Measurements from ENCODE around the gene TBX1.

TBX1 gene

DNA sequence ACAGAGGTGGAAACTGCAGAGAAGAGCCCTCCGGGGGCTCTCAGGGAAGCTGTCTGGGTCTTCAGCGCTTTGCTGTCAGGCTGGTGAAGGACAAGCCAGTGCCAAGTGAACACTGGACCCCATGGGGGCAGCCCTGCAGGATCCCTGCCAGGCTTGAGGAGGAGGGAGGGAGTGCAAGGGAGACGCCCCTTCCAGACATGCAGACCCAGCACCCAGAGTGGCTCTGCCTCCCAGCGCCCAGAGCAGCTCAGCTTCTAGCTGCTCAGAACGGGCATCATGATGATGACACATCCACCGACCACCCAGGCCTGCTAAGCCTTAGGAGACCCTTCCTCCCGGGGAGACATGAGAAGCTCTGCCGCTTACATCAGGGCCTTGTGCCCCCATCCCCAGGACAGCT lies 39.7 kb downstream of the TBX1 start:
- no peaks in the 10 kb centered on the region for H3K9me3 Mint-ChIP-seq
- no peak for ATAC-seq
- DNase-seq (ENCODE audit: low spot score in 2 of 2): no peak
- H3K27ac Mint-ChIP-seq: no peak overlapping the region
- no peak overlapping the region for H3K4me3 Mint-ChIP-seq
- no peaks in the 10 kb centered on the region for H3K4me1 Mint-ChIP-seq
- peaks cover 16% of the 10 kb centered on the region for H3K36me3 Mint-ChIP-seq

DNA sequence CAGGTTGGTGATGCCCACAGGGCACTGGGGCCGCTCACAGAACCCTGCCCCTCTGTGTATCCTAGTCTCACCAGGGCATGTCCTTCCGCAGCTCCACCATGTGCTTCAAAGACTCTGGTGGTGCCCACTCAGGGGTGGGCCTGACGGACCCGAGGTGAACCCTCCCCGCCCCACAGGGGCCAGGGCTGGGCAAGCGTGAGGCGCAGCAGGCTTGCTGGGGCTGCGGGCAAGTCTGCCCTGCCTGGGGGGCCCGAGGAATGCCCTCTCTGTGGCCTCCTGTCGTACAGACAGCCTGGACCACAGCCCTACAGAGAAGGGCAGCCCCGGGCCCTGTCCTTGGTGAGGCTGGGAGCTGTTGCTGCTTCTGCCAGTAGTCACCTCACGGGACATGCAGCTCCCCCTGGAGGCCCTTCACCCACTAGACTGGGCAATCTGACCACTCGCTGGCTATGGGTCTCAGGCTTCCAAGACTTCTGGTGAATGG lies 40.2 kb downstream of the TBX1 start:
- H3K9me3 Mint-ChIP-seq: no peaks in the 10 kb centered on the region
- peaks cover 16% of the 10 kb centered on the region for H3K36me3 Mint-ChIP-seq
- DNase-seq (ENCODE audit: low spot score in 2 of 2) (no peak), ATAC-seq (peak; percentile 19)
- no peak overlapping the region for H3K4me3 Mint-ChIP-seq
- no peaks in the 10 kb centered on the region for H3K4me1 Mint-ChIP-seq
- no peak overlapping the region for H3K27ac Mint-ChIP-seq

DNA sequence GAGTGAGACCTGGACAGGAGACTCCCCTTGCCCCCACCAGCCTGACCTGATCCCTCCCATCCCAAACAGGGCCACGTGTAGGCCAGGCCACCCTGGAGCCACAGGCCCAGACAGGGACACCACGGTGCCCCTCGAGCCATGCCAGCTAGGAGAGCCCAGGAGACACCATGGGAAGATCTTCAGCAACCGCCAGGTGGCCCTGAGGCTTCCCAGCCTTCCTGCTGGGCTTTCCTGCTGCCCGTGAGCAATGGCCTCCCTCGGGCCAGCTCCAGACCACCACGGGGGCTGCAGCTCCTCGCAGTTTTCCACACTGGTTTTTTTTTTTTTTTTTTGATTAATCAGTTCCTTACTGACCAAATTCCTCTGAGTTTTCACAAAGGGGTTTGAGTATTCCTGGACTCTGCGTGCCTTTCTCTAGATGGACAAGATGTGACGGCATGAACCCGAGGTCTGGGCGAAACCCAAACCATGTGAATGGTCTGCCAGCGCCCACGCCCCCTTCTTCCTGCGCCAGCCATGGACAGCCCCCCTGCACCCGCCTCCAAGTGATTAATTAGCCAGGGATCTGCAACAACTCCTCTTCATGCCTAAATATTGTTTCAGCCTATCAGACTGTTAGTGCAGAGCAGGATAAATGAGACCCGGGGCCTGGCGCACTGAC lies 40.9 kb downstream of the TBX1 start:
- H3K36me3 Mint-ChIP-seq: peaks cover 16% of the 10 kb centered on the region
- DNase-seq (ENCODE audit: low spot score in 2 of 2) (no peak), ATAC-seq (no peak)
- H3K4me1 Mint-ChIP-seq: no peaks in the 10 kb centered on the region
- no peak overlapping the region for H3K27ac Mint-ChIP-seq
- H3K9me3 Mint-ChIP-seq: no peaks in the 10 kb centered on the region
- no peak overlapping the region for H3K4me3 Mint-ChIP-seq

DNA sequence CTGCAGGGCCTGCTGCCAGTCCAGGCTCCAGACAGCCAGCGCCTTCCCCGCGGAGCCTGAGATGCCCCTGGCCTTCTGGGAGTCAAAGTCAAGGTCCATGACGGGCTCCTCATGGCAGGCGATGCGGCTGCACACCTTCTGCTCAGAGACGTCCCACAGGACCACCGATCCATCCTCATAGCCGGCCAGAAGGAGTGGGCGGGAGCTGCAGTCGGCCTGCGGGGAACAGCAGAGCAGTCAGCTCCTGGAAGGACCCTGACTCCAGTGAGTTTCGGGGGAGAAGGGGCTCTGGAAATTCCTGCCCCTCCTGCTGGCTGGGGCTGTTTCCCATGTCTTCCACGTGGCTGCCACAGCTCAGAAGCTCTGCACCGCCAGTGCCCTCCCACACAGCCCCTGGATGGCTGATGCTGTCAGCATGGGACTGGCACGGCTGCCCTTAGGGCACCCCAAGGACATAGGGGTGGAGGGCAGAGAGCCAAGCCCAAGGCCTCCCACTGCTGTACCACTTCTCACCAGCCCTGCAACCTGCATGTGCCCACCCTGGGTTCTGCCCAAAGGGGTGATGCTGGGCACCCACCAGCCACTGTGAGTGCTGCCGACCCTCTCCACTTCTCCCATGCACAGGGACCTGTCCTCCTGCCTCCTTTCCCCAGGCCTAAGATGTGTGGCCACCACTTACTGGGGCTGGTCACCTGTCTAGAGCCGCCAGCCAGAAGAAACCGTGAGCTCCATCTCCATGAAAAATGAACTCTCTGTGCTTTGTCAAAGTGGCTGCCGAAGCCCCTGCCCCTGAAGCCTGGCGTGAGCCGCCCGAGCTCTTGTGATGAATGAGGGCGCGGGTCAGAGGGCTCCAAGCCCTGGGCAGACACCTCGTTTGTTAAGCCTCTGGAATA lies 41.7 kb downstream of the TBX1 start:
- Mint-ChIP-seq H3K4me1 (no peaks in the 10 kb centered on the region), H3K4me3 (no peak overlapping the region), H3K27ac (no peak overlapping the region), H3K9me3 (no peaks in the 10 kb centered on the region), H3K36me3 (peaks cover 16% of the 10 kb centered on the region)
- ATAC-seq: no peak
- DNase-seq (ENCODE audit: low spot score in 2 of 2): no peak

DNA sequence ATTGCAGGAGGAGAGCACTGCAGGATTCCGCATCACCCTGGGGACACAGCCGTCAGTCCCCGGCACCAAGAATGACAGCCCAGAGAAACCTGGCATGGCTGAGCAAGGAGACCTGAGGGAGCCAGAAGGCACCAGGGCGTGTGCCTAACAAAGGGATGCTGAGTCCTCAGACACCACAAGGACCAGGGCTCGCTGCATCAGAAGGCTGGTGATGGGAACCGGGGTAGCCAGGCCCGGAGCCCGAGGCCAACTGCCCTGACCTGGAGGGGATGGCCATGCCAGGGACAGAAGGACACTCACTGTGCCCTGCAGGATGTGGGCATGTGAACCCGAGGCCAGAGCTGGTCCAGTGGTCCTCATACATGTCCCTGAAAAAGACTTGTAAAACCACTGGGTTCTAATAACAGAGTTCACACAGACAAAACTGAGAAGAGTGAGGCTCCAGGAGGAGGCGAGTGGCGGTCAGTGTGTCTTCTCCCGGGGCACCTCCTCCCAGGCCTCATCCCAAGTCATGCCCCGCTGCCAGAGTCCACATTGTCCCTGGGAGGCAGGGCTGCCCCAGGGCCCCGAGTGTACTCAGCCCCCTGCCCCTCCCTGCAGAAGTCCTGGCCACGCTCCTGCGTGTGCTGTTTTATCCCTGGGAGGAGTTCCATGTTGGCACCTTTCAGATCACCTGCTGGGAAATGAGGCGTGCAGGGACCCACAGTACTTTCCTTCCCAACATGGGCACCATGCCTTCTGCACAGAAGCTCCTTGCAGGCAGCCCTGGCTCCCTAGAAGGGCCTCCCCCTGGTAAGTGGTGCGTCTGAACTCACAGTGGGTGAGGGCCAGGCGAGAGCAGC lies 42.5 kb downstream of the TBX1 start:
- H3K27ac Mint-ChIP-seq: no peak overlapping the region
- no peaks in the 10 kb centered on the region for H3K4me1 Mint-ChIP-seq

DNA sequence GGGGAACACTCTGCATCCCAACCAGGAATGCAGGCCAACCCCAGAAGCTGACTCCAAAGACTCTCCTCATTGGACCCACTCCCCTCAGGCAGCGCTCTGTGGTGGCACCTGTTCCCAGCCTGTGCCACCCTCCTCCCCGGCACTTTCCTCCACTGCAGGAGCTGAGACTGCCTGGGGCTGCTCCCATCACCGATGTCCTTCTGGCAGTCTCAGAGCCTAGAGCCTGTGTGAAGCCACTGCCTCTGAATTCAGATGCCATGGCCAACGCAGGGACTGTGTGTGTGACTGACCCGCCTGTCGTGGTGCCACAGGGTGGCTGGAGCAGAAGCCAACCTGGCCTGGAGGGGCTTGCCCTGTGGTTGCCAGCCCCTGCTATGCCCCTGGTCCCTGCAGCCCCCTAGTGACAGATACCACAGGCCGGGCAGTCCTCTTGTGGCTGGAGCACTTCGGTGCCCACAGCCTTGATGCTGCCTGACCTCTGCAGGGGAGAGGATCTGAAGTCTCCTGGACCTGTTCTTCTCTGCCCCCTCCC lies 43.2 kb downstream of the TBX1 start:
- Mint-ChIP-seq H3K4me3 (no peak overlapping the region), H3K27ac (no peak overlapping the region), H3K9me3 (no peaks in the 10 kb centered on the region), H3K36me3 (peaks cover 10% of the 10 kb centered on the region), H3K4me1 (no peaks in the 10 kb centered on the region)
- DNase-seq (ENCODE audit: low spot score in 2 of 2): no peak
- no peak for ATAC-seq

More for the DNA sequence above, 42.5 kb downstream of the TBX1 start:
- Mint-ChIP-seq H3K4me3 (no peak overlapping the region), H3K9me3 (no peaks in the 10 kb centered on the region), H3K36me3 (peaks cover 10% of the 10 kb centered on the region)
- no peak for DNase-seq (ENCODE audit: low spot score in 2 of 2)
- no peak for ATAC-seq

DNA sequence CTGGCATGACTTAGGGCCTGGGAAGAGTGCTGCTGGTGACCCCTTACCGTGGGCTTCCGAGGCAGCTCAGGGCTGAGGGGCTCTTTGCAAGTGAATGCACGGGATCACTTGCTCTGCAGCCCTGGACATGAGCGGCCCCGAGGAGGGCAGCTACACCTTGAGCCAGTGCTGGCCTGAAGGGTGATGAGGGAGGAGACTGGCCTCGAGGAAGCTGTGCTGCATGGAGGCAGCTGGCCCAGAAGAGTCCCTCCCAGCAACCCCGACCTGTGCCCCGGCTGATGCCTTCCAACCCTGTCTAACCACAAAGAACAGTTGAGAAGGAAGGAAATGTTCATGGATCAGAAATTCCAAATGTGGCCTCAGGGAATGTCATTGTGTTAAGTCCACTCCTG lies 45.2 kb downstream of the TBX1 start:
- Mint-ChIP-seq H3K4me3 (no peak overlapping the region), H3K4me1 (peaks cover 4% of the 10 kb centered on the region), H3K27ac (no peak overlapping the region), H3K36me3 (peaks cover 10% of the 10 kb centered on the region), H3K9me3 (no peaks in the 10 kb centered on the region)
- DNase-seq (ENCODE audit: low spot score in 2 of 2) (no peak), ATAC-seq (no peak)

DNA sequence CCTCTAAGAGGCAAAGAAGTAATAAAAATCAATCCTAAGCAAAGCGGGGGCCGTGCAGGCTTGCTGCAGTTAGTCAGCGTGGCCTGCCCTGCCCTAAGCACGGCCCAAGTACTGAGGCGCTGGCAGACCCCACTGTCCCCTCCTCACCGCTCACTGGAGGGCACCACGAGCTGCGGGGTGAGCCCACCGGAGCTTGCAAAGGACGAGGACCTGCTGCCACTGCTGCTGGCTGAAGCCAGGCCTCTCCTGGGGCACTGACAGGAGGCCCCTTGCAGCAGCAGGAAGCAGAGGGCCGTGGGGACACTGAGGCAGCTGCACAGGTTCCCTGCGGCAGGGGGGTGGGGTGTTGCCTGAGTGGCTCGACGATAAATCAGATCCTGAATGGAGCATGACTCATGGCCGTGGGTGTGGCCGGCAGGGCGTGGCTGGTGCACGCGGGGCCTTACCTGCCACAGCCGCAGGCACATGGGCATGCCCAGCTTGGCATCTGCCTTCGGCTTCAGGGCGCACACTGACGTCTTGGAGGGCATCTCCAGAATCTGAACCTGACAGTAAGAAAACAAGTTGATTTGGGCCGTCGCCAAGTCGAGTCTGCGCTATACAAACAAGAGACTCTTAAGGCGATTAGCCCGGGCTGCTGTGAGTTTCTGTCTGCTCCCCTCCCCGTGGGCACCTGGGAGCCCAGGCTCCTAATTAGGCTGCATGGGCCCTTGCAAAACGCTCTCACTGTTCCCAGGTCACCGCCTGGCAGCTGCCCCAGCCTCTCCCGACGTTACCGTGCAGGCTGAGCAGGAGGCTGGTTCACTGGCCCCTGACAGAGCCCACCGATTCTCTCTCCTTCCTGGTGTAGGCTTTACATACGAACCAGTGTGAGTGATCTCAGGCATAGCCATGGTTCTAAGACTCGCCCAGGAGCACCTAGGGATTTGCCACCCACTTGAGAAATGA lies 45.9 kb downstream of the TBX1 start:
- Mint-ChIP-seq H3K4me3 (no peak overlapping the region), H3K9me3 (no peaks in the 10 kb centered on the region), H3K4me1 (peaks cover 9% of the 10 kb centered on the region), H3K27ac (no peak overlapping the region), H3K36me3 (peaks cover 10% of the 10 kb centered on the region)
- DNase-seq (ENCODE audit: low spot score in 2 of 2) (no peak), ATAC-seq (no peak)

DNA sequence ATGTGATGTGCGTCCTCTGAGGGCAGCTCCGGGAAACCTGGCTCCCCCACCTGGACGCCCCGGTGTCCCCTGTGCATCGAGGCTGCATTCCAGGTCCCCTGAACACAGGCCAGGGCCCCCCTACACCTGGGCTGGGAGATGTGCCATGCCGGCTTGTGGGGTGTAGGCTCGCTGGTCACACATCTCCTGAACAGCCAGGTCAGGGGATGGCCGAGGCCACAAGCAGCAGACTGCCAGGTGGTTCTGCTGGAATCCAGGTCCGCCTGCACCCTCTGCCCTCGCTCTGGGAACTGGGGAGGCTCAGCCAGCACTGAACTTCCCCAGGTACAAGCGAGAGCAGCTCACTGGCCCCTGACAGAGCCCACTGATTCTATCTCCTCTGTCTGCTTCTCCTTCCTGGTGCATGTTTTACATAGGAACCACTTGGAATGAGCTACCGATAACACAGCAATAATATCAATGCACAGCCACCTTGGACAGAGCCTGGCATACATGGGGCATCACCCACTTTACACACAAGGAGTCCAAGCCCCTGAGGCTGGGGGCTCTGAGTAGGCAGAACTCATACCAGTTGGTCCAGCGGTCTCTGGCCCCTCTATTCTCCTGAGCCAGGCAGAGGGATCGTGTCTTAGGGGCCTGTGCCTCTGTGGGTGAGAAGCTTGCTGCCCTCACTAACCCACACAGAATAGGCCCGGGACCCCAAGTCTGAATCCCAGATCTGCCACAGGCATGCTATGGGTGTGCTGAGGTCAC lies 46.8 kb downstream of the TBX1 start:
- ATAC-seq: no peak
- no peak overlapping the region for H3K27ac Mint-ChIP-seq
- H3K36me3 Mint-ChIP-seq: peaks cover 8% of the 10 kb centered on the region
- H3K4me1 Mint-ChIP-seq: peaks cover 9% of the 10 kb centered on the region
- H3K9me3 Mint-ChIP-seq: no peaks in the 10 kb centered on the region
- H3K4me3 Mint-ChIP-seq: no peak overlapping the region
- DNase-seq (ENCODE audit: low spot score in 2 of 2): no peak

DNA sequence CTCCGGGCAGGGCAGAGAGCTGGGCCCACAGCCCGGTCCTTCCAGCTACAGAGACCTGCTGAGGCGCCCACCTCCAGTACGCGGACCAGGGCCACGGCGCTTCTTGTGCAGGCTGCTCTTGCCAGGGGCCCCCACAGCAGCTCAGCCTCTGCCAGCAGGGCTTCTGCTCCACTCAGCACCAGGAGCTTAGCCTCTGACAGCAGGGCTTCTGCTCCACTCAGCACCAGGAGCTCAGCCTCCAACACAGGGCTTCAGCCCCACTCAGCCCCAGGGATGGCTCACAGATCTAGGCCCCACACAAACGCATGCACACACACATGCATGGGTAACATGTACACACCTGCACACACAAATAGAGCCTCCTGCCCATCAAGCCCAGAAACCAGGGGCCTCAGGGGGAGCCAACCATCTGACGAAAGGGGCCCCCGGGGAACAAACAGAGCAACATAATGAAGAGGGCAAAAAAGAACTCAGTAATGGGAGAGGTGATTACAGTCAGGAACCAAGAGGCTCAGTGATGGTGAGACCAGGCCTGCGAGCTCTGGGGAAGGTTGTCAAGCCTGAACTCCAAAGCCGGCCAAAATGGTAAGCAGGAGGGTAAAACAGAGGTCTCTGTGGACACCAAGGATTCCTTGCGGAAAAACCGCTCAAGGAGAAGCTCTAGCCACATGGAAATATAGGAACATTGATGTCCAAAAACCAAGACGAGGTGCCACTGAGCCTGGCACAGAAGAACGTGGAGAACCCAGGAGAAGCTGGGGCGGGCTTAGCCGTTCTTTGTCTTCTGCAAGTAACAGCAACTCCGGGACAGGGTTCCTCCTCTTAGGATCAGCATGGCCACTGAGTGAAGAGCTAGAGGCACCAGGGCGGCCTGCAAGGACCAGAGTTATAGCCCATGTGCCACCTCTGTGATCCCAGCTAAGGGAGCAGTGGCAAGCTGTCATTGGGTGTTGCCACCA lies 47.6 kb downstream of the TBX1 start:
- DNase-seq (ENCODE audit: low spot score in 2 of 2) (no peak), ATAC-seq (no peak)
- H3K27ac Mint-ChIP-seq: no peak overlapping the region

DNA sequence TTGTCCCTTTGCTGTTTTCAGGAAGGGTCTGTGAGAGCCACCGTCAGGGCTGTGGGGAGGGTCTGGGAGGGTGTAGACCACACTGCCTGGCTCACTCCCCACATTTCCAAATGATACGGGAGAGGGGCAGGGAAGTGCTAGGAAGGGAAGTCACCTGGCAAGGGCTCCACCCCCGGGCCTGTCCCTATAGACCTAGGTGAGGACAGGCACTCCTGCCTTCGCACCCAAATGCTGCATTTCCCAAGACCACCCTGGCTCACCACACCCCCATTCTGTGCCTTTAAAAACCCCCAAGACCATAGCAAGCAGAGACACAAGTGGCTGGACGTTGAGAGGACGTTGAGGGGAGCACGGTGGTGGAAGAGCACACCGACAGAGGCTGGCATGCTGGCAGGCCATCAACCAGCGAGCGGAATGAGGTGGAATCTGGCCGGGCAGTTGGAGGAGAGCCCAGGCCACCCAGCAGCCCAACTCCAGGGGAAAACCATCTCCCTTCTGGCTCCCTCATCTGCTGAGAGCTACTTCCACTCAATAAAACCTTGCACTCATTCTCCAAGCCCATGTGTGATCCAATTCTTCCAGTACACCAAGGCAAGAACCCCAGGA lies 48.4 kb downstream of the TBX1 start:
- Mint-ChIP-seq H3K4me3 (no peak overlapping the region), H3K36me3 (no peaks in the 10 kb centered on the region), H3K27ac (no peak overlapping the region), H3K9me3 (no peaks in the 10 kb centered on the region), H3K4me1 (peaks cover 9% of the 10 kb centered on the region)
- DNase-seq (ENCODE audit: low spot score in 2 of 2) (no peak), ATAC-seq (no peak)

More for the DNA sequence above, 47.6 kb downstream of the TBX1 start:
- no peaks in the 10 kb centered on the region for H3K9me3 Mint-ChIP-seq
- H3K36me3 Mint-ChIP-seq: no peaks in the 10 kb centered on the region
- H3K4me3 Mint-ChIP-seq: no peak overlapping the region
- H3K4me1 Mint-ChIP-seq: peaks cover 9% of the 10 kb centered on the region

DNA sequence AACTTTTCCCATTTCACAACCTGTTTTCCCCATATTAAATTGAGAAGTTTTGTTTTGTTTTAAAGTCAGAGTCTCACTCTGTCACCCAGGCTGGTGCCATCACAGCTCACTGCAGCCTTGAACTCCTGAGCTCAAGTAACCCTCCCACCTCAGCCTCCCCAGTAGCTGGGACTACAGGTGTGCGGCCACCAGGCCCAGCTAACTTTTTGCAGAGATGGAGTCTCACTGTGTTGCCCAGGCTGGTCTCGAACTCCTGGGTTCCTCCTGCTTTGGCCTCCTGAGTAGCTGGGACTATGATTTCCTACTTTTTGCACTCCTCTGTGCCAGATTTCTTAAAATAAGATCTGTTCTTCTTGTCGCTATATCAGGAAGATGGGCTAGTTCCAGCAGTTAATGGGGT lies 49.2 kb downstream of the TBX1 start:
- Mint-ChIP-seq H3K4me1 (peaks cover 9% of the 10 kb centered on the region), H3K9me3 (no peaks in the 10 kb centered on the region), H3K27ac (no peak overlapping the region), H3K36me3 (no peaks in the 10 kb centered on the region), H3K4me3 (no peak overlapping the region)
- DNase-seq (ENCODE audit: low spot score in 2 of 2) (no peak), ATAC-seq (no peak)
